ENCODE measurements around the gene SF3A2.

DNA sequence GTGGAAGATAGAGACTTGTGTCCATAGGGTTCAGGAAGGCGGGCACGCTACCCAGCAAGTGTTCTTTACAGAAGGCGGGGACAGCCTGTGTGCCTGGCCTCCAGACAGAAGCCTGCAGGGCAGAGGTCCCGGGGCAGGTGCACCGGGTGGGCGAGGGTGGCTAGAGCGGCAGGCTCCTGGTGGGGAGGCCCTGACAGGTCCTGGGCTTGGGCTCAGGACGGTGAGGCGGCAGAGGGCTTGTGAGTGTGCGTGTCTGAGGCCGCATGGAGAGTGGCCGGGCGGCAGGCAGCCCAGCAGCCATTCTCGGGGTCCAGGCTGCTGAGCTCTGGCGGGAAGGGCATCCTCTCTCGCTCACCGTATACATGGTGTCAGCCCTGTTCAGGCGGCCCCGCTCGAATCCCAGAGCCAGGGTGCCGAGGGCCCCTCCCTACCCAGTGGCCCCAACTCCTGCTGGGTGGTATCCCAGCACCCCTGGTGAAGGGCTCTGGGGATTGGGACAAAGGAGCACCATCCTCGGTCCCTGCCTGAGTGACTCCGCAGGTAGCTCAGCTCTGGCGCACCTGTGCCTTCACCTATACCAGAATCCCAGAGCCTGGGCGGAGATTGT lies 9.5 kb downstream of the SF3A2 start:
- no peak for TF ChIP-seq CTCF (IDR thresholded peaks at IDR 0.05; ENCODE audit: low read length)
- no peak for TF ChIP-seq EZH2 (IDR thresholded peaks at IDR 0.05; ENCODE audit: borderline replicate concordance, low read length)
